ENCODE measurements around the gene PCDHGA5.
A peak's percentile ranks its signal among the peaks of the same experiment; 100 is the strongest.
"Not testable (repeated sequence)": the region's sequence is repeated elsewhere in the genome, so short reads cannot be mapped to it uniquely, and the experiment has no call there.

The PCDHGA5 gene

DNA sequence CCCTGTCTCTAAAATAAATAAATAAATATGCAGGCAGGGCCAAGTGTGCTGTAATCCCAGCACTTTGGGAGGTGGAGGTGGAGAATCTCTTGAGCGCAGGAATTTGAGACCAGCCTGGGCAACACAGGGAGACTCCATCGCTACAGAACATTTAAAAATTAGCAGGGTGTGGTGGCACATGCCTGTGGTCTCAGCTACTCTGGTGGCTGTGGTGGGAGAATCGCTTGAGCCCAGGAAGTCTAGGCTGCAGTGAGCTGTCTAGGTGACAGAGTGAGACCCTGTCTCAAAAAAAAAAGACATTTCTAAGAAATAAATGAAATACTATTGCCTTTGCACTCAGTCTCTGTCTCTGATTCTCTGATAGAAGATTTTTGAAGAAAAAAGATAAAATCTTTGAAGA is 47.6 kb downstream of the PCDHGA5 start:
- no peak for FAIRE-seq

DNA sequence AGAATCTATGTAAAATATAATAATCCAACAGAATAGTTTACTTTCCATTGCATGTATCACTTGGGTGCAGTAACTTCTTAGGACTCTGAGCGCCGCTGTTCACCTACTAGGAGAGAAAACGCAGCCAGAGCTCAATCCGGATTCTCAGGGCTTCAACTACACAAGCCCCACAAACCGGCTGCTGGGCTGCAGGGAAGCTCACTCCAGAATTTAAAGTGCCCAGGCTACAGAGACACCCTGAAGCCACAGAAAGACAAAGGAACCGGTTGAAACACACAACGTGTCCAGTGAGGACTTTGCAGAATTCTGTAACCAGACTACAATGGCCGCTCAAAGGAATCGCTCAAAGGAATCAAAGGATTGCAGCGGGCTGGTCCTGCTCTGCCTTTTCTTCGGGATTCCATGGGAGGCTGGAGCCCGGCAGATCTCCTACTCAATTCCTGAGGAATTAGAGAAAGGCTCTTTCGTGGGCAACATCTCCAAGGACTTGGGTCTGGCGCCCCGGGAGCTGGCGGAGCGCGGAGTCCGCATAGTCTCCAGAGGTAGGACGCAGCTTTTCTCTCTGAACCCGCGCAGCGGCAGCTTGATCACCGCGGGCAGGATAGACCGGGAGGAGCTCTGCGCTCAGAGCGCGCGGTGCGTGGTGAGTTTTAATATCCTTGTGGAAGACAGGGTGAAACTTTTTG is 49.0 kb downstream of the PCDHGA5 start, which contains the start of gene PCDHGA10:
Gene PCDHGA10, plus strand, starts transcription at position 134 of the 686 bp plus-strand sequence. Its CDS starts 189 bp downstream, at position 323.
- DNase-seq (ENCODE audit: extremely low spot score, insufficient read length, low read depth): peak; percentile 23
- FAIRE-seq: no peak

More for the DNA sequence above, 47.6 kb downstream of the PCDHGA5 start:
- DNase-seq (ENCODE audit: extremely low spot score, insufficient read length, low read depth): no peak

DNA sequence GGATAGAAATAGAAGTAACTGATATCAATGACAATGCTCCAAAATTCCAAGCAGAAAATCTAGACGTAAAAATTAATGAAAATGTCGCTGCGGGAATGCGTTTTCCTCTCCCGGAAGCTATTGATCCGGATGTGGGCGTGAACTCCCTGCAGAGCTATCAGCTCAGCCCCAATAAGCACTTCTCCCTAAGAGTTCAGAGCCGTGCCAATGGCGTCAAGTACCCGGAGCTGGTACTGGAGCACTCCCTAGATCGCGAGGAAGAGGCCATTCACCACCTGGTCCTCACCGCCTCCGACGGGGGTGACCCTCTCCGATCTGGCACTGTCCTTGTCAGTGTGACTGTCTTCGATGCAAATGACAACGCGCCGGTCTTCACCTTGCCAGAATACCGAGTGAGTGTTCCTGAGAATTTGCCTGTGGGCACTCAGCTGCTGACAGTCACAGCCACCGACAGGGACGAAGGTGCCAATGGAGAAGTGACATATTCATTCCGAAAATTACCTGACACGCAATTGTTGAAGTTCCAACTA is 49.6 kb downstream of the PCDHGA5 start:
- no peak for FAIRE-seq
- no peak for DNase-seq (ENCODE audit: extremely low spot score, insufficient read length, low read depth)

DNA sequence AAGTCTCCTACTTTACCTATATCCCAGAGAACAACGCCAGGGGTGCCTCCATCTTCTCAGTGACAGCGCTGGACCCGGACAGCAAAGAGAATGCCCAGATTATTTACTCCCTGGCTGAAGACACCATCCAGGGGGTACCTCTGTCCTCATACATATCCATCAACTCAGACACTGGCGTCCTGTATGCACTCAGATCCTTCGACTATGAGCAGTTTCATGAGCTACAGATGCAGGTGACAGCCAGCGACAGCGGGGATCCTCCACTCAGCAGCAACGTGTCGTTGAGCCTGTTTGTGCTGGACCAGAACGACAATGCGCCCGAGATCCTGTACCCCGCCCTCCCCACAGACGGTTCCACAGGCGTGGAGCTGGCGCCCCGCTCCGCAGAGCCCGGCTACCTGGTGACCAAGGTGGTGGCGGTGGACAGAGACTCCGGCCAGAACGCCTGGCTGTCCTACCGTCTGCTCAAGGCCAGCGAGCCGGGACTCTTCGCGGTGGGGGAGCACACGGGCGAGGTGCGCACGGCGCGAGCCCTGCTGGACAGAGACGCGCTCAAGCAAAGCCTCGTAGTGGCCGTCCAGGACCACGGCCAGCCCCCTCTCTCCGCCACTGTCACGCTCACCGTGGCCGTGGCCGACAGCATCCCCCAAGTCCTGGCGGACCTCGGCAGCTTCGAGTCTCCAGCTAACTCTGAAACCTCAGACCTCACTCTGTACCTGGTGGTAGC is 50.7 kb downstream of the PCDHGA5 start:
- FAIRE-seq; DNase-seq (ENCODE audit: extremely low spot score, insufficient read length, low read depth): not testable (repeated sequence)

DNA sequence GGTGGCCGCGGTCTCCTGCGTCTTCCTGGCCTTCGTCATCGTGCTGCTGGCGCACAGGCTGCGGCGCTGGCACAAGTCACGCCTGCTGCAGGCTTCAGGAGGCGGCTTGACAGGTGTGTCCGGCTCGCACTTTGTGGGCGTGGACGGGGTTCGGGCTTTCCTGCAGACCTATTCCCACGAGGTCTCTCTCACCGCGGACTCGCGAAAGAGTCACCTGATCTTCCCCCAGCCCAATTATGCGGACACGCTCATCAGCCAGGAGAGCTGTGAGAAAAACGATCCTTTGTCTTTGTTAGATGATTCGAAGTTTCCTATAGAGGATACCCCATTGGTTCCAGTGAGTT is 51.3 kb downstream of the PCDHGA5 start:
- not testable (repeated sequence) for FAIRE-seq; DNase-seq (ENCODE audit: extremely low spot score, insufficient read length, low read depth)

Data from GM18507 (cell line).